ENCODE results near the gene WNT8A. TPM values are rescaled to one million over a fixed set of nuclear protein-coding genes. Genes with fewer than 3 reads are reported as not detected.

The WNT8A gene
- total and polyA plus RNA-seq, 2 donors (not counting 1 experiment from before 2014, with no cell fraction given): not detected

DNA sequence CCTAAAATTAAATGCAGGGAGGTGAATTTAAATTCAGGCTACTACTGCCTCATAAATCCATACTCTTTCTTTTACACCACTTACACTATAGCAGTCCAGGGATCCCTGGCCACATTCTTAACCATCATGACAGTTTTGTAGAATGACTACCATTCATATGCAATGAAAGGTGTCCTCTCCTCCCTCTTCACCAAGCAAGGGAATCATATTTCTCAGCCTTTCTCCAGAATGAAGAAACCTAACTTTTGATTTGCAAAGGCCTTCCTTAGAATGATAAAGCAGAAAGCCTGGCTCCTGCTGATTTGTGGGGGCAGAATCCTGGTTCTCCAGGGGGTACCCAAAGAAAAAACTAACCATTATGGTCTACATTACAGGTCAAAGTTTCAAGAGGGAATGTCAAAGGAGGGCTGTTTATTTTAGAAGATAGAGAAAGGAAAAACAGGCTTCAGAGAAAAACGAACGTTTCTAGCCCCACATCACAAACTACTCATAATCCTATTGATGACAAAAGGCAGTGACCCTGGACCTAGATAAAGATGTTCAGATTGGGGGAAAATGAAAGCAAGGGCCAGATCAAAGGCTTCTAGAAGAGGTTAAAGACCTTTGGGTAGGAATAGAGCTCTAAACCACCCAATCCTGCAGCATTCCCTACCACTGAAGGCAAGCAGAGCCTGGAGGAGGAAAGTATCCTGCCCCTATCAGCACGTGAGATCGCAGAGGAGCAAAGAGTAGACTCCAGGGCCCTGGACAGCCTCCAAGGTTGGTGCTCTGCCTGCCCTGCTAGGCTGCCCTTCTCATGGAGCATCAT, 11.5 kb downstream of the WNT8A start:
- Mint-ChIP-seq H3K4me1 (no peaks in the 10 kb centered on the region), H3K9me3 (ENCODE audit: insufficient read depth) (no peaks in the 10 kb centered on the region), H3K4me3 (no peak overlapping the region), H3K27me3 (peaks cover 16% of the 10 kb centered on the region), H3K27ac (no peak overlapping the region)
- TF ChIP-seq, protein P1, sequence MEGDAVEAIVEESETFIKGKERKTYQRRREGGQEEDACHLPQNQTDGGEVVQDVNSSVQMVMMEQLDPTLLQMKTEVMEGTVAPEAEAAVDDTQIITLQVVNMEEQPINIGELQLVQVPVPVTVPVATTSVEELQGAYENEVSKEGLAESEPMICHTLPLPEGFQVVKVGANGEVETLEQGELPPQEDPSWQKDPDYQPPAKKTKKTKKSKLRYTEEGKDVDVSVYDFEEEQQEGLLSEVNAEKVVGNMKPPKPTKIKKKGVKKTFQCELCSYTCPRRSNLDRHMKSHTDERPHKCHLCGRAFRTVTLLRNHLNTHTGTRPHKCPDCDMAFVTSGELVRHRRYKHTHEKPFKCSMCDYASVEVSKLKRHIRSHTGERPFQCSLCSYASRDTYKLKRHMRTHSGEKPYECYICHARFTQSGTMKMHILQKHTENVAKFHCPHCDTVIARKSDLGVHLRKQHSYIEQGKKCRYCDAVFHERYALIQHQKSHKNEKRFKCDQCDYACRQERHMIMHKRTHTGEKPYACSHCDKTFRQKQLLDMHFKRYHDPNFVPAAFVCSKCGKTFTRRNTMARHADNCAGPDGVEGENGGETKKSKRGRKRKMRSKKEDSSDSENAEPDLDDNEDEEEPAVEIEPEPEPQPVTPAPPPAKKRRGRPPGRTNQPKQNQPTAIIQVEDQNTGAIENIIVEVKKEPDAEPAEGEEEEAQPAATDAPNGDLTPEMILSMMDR (IDR thresholded peaks at IDR 0.05): no peak
- TF ChIP-seq EZH2 (IDR thresholded peaks at IDR 0.05; ENCODE audit: borderline replicate concordance, insufficient read depth, low read depth, low read length, poor library complexity, severe bottlenecking): no peak
- H2AFZ ChIP-seq (ENCODE audit: insufficient read depth, low read depth, low read length, poor library complexity, severe bottlenecking): no peak overlapping the region
- WGBS (ENCODE audit: insufficient coverage): 75% methylated on average over 2 of the region's 4 CpGs
- H3K4me3 ChIP-seq (ENCODE audit: control extremely low read depth in 1 of 5, extremely low read depth in 1 of 5, insufficient read depth in 1 of 5, low read depth in 2 of 5, low read length in 4 of 5): no peak overlapping the region
- H3K27me3 ChIP-seq (replicated peaks in 1 of 4; ENCODE audit: control extremely low read depth in 1 of 4, control insufficient read depth in 3 of 4, insufficient read depth in 4 of 4, low read length in 3 of 4): no peaks in the 10 kb centered on the region
- no peak overlapping the region for H3K27ac ChIP-seq (ENCODE audit: low read length in 2 of 2)
- no peak for DNase-seq
- no peaks in the 10 kb centered on the region for H3K9me3 ChIP-seq (ENCODE audit: control extremely low read depth in 1 of 3, control insufficient read depth in 2 of 3, insufficient read depth in 1 of 3, low read length in 2 of 3)
- ChIA-PET CTCF (no interaction called here), POLR2A (no interaction called here)
- no peak overlapping the region for H3K9ac ChIP-seq (ENCODE audit: low read length)
- intact Hi-C loops (cut with micrococcal nuclease): no loop called here
- H3K4me1 ChIP-seq (ENCODE audit: control insufficient read depth in 2 of 2, insufficient read depth in 2 of 2, low read length in 2 of 2): no peaks in the 10 kb centered on the region
- no peaks in the 10 kb centered on the region for H4K20me1 ChIP-seq (ENCODE audit: control insufficient read depth, insufficient read depth, low read length, poor library complexity, severe bottlenecking)
- no peaks in the 10 kb centered on the region for H3K79me2 ChIP-seq (ENCODE audit: control insufficient read depth, insufficient read depth, low read length)
- H3K4me2 ChIP-seq (replicated peaks; ENCODE audit: low read depth, low read length, poor library complexity, severe bottlenecking): no peak overlapping the region
- H3K36me3 ChIP-seq (replicated peaks in 1 of 2; ENCODE audit: control extremely low read depth in 1 of 2, control insufficient read depth in 1 of 2, extremely low read depth in 1 of 2, insufficient read depth in 2 of 2, low read length in 1 of 2): no peaks in the 10 kb centered on the region
- no peak for ATAC-seq (ENCODE audit: low read depth)

DNA sequence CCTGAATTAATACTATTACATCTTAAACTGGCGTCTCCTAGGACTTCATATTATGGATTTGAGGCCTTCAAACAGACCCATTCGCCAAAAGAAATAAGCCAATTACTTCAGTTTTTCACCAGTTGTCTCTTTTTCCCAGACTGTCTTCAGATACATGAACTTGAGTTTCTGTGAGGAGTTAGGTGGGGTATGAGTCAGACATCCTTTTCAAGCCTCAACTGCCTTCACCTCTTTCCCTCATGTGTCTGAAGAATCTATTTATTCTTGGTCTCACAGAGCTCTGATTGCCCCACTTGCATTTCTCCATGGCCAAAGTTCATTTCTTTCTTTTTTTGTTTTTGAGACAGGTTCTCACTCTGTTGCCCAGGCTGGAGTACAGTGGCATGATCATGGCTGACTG, 12.5 kb downstream of the WNT8A start:
- H3K9me3 ChIP-seq (ENCODE audit: control extremely low read depth in 1 of 3, control insufficient read depth in 2 of 3, insufficient read depth in 1 of 3, low read length in 2 of 3): no peaks in the 10 kb centered on the region
- TF ChIP-seq, protein P1 (IDR thresholded peaks at IDR 0.05): no peak
- no peak for TF ChIP-seq EZH2 (IDR thresholded peaks at IDR 0.05; ENCODE audit: borderline replicate concordance, insufficient read depth, low read depth, low read length, poor library complexity, severe bottlenecking)
- H3K4me1 Mint-ChIP-seq: peaks cover 2% of the 10 kb centered on the region
- H4K20me1 ChIP-seq (ENCODE audit: control insufficient read depth, insufficient read depth, low read length, poor library complexity, severe bottlenecking): no peaks in the 10 kb centered on the region
- ATAC-seq (ENCODE audit: low read depth) (no peak), DNase-seq (no peak)
- H3K27ac Mint-ChIP-seq: no peak overlapping the region
- H3K4me2 ChIP-seq (replicated peaks; ENCODE audit: low read depth, low read length, poor library complexity, severe bottlenecking): no peak overlapping the region
- no peak overlapping the region for H3K4me3 ChIP-seq (ENCODE audit: control extremely low read depth in 1 of 5, extremely low read depth in 1 of 5, insufficient read depth in 1 of 5, low read depth in 2 of 5, low read length in 4 of 5)
- H3K9ac ChIP-seq (ENCODE audit: low read length): no peak overlapping the region
- no peak overlapping the region for H3K27ac ChIP-seq (ENCODE audit: low read length in 2 of 2)
- H3K4me3 Mint-ChIP-seq: no peak overlapping the region
- H3K9me3 Mint-ChIP-seq (ENCODE audit: insufficient read depth): no peaks in the 10 kb centered on the region
- no peaks in the 10 kb centered on the region for H3K79me2 ChIP-seq (ENCODE audit: control insufficient read depth, insufficient read depth, low read length)
- H3K4me1 ChIP-seq (ENCODE audit: control insufficient read depth in 2 of 2, insufficient read depth in 2 of 2, low read length in 2 of 2): no peaks in the 10 kb centered on the region
- POLR2A ChIA-PET: no interaction called here
- CTCF ChIA-PET: no interaction called here
- H3K27me3 ChIP-seq (replicated peaks in 1 of 4; ENCODE audit: control extremely low read depth in 1 of 4, control insufficient read depth in 3 of 4, insufficient read depth in 4 of 4, low read length in 3 of 4): no peaks in the 10 kb centered on the region
- intact Hi-C loops (cut with micrococcal nuclease): no loop called here
- WGBS (ENCODE audit: insufficient coverage): 89% methylated on average over 1 of the region's 2 CpGs
- H2AFZ ChIP-seq (ENCODE audit: insufficient read depth, low read depth, low read length, poor library complexity, severe bottlenecking): no peak overlapping the region
- H3K27me3 Mint-ChIP-seq: peaks cover 10% of the 10 kb centered on the region
- H3K36me3 ChIP-seq (replicated peaks in 1 of 2; ENCODE audit: control extremely low read depth in 1 of 2, control insufficient read depth in 1 of 2, extremely low read depth in 1 of 2, insufficient read depth in 2 of 2, low read length in 1 of 2): no peaks in the 10 kb centered on the region
